ENCODE measurements around the gene CD4.

- TF ChIP-seq POLR2AphosphoS5 (IDR thresholded peaks at IDR 0.05; ENCODE audit: low read depth, low read length) (no peak), TAF1 (IDR thresholded peaks at IDR 0.05; ENCODE audit: borderline replicate concordance, low read depth, low read length) (no peak)
Measured at GRCh38 chr12:6778574-6779550, 10.5 kb upstream of the CD4 start.
